A549 (cell line): ENCODE measurements around the gene ZNRF2.

Source experiments
- CHD2 ChIP-seq: fragments of 150-350 bp; IDR thresholded peaks from 2 replicates; pipeline ENCODE4 v1.6.1; 2014; ENCODE audit warnings: low read length; ENCODE audit not compliant: partially characterized antibody
- EHMT2 ChIP-seq: fragments of 200-600 bp; sonication (generic); IDR thresholded peaks from 2 replicates; pipeline ENCODE4 v1.6.1; 2016; ENCODE audit warnings: antibody characterized with exemption, low read depth, mild to moderate bottlenecking, moderate library complexity
- JUNB ChIP-seq: fragments of >200 bp; sonication (Bioruptor Twin); formaldehyde crosslinking; IDR thresholded peaks from 2 replicates; pipeline ENCODE4 v1.6.1; 2016
- MAZ ChIP-seq: fragments of 150-350 bp; IDR thresholded peaks from 2 replicates; pipeline ENCODE4 v1.6.1; 2014; ENCODE audit warnings: antibody characterized with exemption, low read depth, low read length, borderline replicate concordance
- POLR2A ChIP-seq: IDR thresholded peaks from 2 replicates; pipeline ENCODE4 v1.6.1; 2012; ENCODE audit warnings: mild to moderate bottlenecking, low read length
- POLR2AphosphoS2 ChIP-seq: conservative IDR thresholded peaks from 2 replicates; pipeline ENCODE4 v1.6.1; 2012; ENCODE audit warnings: low read length, improper control_type of control experiment, inconsistent platforms
- RFX5 ChIP-seq: fragments of 450-650 bp; IDR thresholded peaks from 2 replicates; pipeline ENCODE4 v1.7.1; 2014; ENCODE audit warnings: antibody characterized with exemption, mild to moderate bottlenecking, moderate library complexity
- USF2 ChIP-seq: fragments of 450-650 bp; IDR thresholded peaks from 2 replicates; pipeline ENCODE4 v1.6.1; 2014; ENCODE audit warnings: antibody characterized with exemption
- ZFP36 ChIP-seq: fragments of 450-650 bp; IDR thresholded peaks from 2 replicates; pipeline ENCODE4 v1.6.1; 2014; ENCODE audit warnings: borderline replicate concordance; ENCODE audit not compliant: partially characterized antibody
- TF ChIP-seq, protein P1 (sequence below): fragments of >200 bp; sonication (Bioruptor Twin); formaldehyde crosslinking; IDR thresholded peaks from 3 replicates; pipeline ENCODE4 v1.5.1; 2016

DNA sequence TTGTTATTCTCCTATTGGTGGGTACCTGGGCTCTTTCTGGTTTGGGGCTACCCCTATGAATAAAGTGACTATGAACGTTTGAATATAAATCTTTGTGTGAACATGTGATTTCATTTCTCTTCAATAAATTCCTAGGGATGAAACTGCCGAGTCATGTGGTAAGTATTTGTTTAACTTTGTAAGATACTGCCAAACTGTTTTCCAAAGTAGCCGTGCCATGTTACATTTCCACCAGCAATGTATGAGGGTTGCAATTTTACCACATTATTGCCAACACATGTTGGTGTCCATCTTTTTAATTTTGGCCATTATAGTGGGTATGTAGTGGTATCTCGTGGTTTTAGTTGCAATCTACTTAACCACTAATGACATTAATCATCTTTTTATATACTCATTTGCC lies 94.7 kb downstream of the ZNRF2 start:
- TF ChIP-seq, protein P1, sequence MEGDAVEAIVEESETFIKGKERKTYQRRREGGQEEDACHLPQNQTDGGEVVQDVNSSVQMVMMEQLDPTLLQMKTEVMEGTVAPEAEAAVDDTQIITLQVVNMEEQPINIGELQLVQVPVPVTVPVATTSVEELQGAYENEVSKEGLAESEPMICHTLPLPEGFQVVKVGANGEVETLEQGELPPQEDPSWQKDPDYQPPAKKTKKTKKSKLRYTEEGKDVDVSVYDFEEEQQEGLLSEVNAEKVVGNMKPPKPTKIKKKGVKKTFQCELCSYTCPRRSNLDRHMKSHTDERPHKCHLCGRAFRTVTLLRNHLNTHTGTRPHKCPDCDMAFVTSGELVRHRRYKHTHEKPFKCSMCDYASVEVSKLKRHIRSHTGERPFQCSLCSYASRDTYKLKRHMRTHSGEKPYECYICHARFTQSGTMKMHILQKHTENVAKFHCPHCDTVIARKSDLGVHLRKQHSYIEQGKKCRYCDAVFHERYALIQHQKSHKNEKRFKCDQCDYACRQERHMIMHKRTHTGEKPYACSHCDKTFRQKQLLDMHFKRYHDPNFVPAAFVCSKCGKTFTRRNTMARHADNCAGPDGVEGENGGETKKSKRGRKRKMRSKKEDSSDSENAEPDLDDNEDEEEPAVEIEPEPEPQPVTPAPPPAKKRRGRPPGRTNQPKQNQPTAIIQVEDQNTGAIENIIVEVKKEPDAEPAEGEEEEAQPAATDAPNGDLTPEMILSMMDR = no peak
- no peak for TF ChIP-seq RFX5
- TF ChIP-seq EHMT2 = no peak
- TF ChIP-seq USF2 = no peak
- TF ChIP-seq CHD2 = no peak
- no peak for TF ChIP-seq ZFP36
- TF ChIP-seq MAZ = no peak
- TF ChIP-seq POLR2AphosphoS2 = no peak
- no peak for TF ChIP-seq JUNB
- no peak for TF ChIP-seq POLR2A
